ENCODE results near the gene MAPK13.

DNA sequence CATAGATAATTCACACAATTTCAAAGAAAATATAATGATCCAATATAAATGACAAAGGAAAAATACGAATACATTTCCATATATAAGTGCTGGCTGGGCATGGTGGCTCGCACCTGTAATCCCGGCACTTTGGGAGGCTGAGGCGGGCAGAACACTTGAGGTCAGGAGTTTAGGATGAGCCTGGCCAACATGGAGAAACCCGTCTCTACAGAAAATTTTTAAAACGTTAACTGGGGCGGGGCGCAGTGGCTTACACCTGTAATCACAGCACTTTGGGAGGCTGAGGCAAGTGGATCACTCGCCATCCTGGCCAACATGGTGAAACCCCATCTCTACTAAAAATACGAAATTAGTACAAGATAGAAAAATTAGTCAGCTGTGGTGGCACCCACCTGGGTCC lies 14.9 kb upstream of the MAPK13 start:
- TF ChIP-seq EZH2phosphoT487 (IDR thresholded peaks at IDR 0.05; ENCODE audit: insufficient read depth, low read depth) (no peak), EZH2 (IDR thresholded peaks at IDR 0.05; ENCODE audit: insufficient read depth, poor library complexity, severe bottlenecking) (no peak)
